HG03060 (cell line): ENCODE data around the gene MOSPD2.

ENCODE experiments used
- ATAC-seq: cut with Tn5 transposase; IDR thresholded peaks from one replicate; pipeline ENCODE4 v1.9.1; 2021; ENCODE audit warnings: low read depth, moderate number of reproducible peaks; ENCODE audit not compliant: unreplicated experiment

The MOSPD2 gene

GRCh38 chrX:14903891-14904290 is 30.7 kb downstream of the MOSPD2 start:
- ATAC-seq: no peak

GRCh38 chrX:14913241-14913640 is 40.0 kb downstream of the MOSPD2 start:
- no peak for ATAC-seq

GRCh38 chrX:14915596-14915995 is 42.4 kb downstream of the MOSPD2 start:
- no peak for ATAC-seq

GRCh38 chrX:14916017-14916674 is 42.9 kb downstream of the MOSPD2 start:
- ATAC-seq: no peak

- no peak for ATAC-seq
Observed at GRCh38 chrX:14919407-14919806, 46.2 kb downstream of the MOSPD2 start.

- no peak for ATAC-seq
Observed at GRCh38 chrX:14920196-14920595, 47.0 kb downstream of the MOSPD2 start.

GRCh38 chrX:14922437-14922836 is 49.2 kb downstream of the MOSPD2 start:
- no peak for ATAC-seq

- ATAC-seq: no peak
Observed at GRCh38 chrX:14923761-14924160, 50.5 kb downstream of the MOSPD2 start.

GRCh38 chrX:14926471-14926870 is 53.2 kb downstream of the MOSPD2 start:
- no peak for ATAC-seq

GRCh38 chrX:14927401-14927800 is 54.2 kb downstream of the MOSPD2 start:
- ATAC-seq: no peak

- no peak for ATAC-seq
Observed at GRCh38 chrX:14930663-14931062, 57.4 kb downstream of the MOSPD2 start.

GRCh38 chrX:14932136-14932535 is 58.9 kb downstream of the MOSPD2 start:
- ATAC-seq: no peak

- ATAC-seq: no peak
Observed at GRCh38 chrX:14934423-14934822, 61.2 kb downstream of the MOSPD2 start.

- no peak for ATAC-seq
Observed at GRCh38 chrX:14936561-14936960, 63.3 kb downstream of the MOSPD2 start.

- no peak for ATAC-seq
Observed at GRCh38 chrX:14939644-14940043, 66.4 kb downstream of the MOSPD2 start.

- no peak for ATAC-seq
Observed at GRCh38 chrX:14941301-14941700, 68.1 kb downstream of the MOSPD2 start.

GRCh38 chrX:14942341-14942740 is 69.1 kb downstream of the MOSPD2 start:
- no peak for ATAC-seq

GRCh38 chrX:14943962-14944361 is 70.7 kb downstream of the MOSPD2 start:
- no peak for ATAC-seq

- no peak for ATAC-seq
Observed at GRCh38 chrX:14946606-14947155, 73.5 kb downstream of the MOSPD2 start.

GRCh38 chrX:14948691-14949090 is 75.5 kb downstream of the MOSPD2 start:
- ATAC-seq: no peak

- ATAC-seq: no peak
Observed at GRCh38 chrX:14956813-14957582, 83.8 kb downstream of the MOSPD2 start.
